MV-4-11 (cell line): ENCODE data around the gene MOB3A.

Source experiments
- DNase-seq: peaks from one replicate; lab custom pipeline; 2025; lab: John Stamatoyannopoulos, UW

MOB3A gene

GRCh38 chr19:2081873-2082810, 14.0 kb downstream of the MOB3A start:
- peak; percentile 84 for DNase-seq

- DNase-seq: no peak
These were observed 15.7 kb downstream of the MOB3A start for GRCh38 chr19:2080336-2080988.

- no peak for DNase-seq
These were observed 16.2 kb downstream of the MOB3A start for GRCh38 chr19:2079865-2080301.

- DNase-seq: no peak
These were observed 16.9 kb downstream of the MOB3A start for GRCh38 chr19:2079076-2079864.

- no peak for DNase-seq
These were observed 18.1 kb downstream of the MOB3A start for GRCh38 chr19:2077833-2078619.

GRCh38 chr19:2077398-2077797, 18.7 kb downstream of the MOB3A start:
- DNase-seq: no peak

GRCh38 chr19:2076526-2076944, 19.6 kb downstream of the MOB3A start:
- no peak for DNase-seq

GRCh38 chr19:2072757-2073551, 23.2 kb downstream of the MOB3A start:
- no peak for DNase-seq

GRCh38 chr19:2070986-2071673, 25.0 kb downstream of the MOB3A start:
- no peak for DNase-seq

- DNase-seq: no peak
These were observed 25.7 kb downstream of the MOB3A start for GRCh38 chr19:2070436-2070827.

GRCh38 chr19:2064788-2065524, 31.2 kb downstream of the MOB3A start:
- DNase-seq: no peak

- DNase-seq: no peak
These were observed 31.7 kb downstream of the MOB3A start for GRCh38 chr19:2064395-2064787.

GRCh38 chr19:2063824-2064223, 32.3 kb downstream of the MOB3A start:
- DNase-seq: no peak

- no peak for DNase-seq
These were observed 33.4 kb downstream of the MOB3A start for GRCh38 chr19:2062770-2063169.

- DNase-seq: no peak
These were observed 33.8 kb downstream of the MOB3A start for GRCh38 chr19:2062389-2062729.

- peak; percentile 99 for DNase-seq
These were observed 34.4 kb downstream of the MOB3A start for GRCh38 chr19:2061495-2062388.

- peak; percentile 64 for DNase-seq
These were observed 35.1 kb downstream of the MOB3A start for GRCh38 chr19:2060884-2061494.
